SH-SY5Y (cell line): ENCODE results near the gene TBC1D22A.

Experiments used
- GATA2 ChIP-seq: IDR thresholded peaks from 2 replicates; pipeline ENCODE4 v1.6.1; 2011; ENCODE audit warnings: mild to moderate bottlenecking, low read depth, low read length
- GATA3 ChIP-seq: IDR thresholded peaks from 2 replicates; pipeline ENCODE4 v1.6.1; 2011; ENCODE audit warnings: low read depth, mild to moderate bottlenecking, low read length, moderate library complexity

- no peak for TF ChIP-seq GATA3
- no peak for TF ChIP-seq GATA2
These were observed 15.8 kb upstream of the TBC1D22A start for GRCh38 chr22:46746620-46747019.
